ENCODE data around the gene C3orf18.

DNA sequence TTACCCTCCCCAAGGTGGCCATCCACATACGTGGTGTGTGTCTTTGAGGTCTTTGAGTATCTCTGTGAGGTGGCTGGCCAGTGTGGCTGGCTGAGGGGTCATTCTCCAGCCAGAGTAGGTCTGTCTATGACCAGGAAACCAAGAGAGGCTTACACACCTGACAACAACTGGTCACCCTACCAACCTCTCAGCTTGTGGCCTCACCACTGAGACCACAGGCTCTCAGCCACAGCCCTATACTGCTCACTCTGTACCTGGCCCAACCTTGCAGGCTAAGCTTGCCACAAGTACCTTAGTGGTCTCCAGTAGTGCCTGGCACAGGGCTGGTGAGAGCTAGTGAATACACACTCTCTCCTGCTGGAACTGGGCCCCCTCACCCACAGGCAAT lies 6.9 kb upstream of the C3orf18 start:
- TF ChIP-seq, protein P1, sequence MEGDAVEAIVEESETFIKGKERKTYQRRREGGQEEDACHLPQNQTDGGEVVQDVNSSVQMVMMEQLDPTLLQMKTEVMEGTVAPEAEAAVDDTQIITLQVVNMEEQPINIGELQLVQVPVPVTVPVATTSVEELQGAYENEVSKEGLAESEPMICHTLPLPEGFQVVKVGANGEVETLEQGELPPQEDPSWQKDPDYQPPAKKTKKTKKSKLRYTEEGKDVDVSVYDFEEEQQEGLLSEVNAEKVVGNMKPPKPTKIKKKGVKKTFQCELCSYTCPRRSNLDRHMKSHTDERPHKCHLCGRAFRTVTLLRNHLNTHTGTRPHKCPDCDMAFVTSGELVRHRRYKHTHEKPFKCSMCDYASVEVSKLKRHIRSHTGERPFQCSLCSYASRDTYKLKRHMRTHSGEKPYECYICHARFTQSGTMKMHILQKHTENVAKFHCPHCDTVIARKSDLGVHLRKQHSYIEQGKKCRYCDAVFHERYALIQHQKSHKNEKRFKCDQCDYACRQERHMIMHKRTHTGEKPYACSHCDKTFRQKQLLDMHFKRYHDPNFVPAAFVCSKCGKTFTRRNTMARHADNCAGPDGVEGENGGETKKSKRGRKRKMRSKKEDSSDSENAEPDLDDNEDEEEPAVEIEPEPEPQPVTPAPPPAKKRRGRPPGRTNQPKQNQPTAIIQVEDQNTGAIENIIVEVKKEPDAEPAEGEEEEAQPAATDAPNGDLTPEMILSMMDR (IDR thresholded peaks at IDR 0.05): no peak
- TF ChIP-seq POLR2A (IDR thresholded peaks at IDR 0.05): no peak

All from adrenal gland (tissue), 5 donors.